ENCODE measurements around the gene HOXC11. TPM values are rescaled to one million over a fixed set of nuclear protein-coding genes. Genes with fewer than 3 reads are reported as not detected.

HOXC11 gene
- total RNA-seq, 4 donors from 2014 or later = 3.1 to 3.7 (median 3.5) TPM

DNA sequence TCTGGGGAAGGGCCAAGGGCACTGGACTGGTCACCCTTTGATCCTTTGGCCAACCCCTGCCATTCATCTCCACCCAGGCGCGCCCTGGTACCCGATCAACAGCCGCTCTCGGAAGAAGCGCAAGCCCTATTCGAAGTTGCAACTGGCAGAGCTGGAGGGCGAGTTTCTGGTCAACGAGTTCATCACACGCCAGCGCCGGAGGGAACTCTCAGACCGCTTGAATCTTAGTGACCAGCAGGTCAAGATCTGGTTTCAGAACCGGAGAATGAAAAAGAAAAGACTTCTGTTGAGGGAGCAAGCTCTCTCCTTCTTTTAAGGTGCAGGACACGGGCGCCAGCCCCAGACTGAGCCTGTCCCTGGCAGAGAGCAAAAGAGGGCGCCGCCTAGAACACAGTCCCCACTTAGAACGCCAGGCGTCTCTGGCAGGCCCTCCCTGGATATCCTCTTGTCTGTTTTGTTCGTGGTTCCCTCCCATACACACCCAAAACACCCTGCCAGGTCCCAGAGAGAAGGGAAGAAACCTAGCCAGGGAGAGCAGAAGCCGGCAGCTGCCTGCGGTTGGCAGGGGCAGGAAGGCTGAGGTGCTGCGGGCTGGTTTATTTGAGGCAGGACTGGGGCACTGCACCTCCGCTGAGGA, 16.6 kb upstream of the HOXC11 start:
- DNase-seq (ENCODE audit: low spot score in 2 of 2) = no peak
- Histone ChIP-seq H3K4me3 (peak overlapping the region; percentile 48), H3K36me3 (no peaks in the 10 kb centered on the region), H3K27ac (peak overlapping the region; percentile 35), H3K27me3 (peaks cover 99% of the 10 kb centered on the region), H3K4me1 (peaks cover 50% of the 10 kb centered on the region), H3K9me3 (no peaks in the 10 kb centered on the region)
- TF ChIP-seq POLR2AphosphoS5 (IDR thresholded peaks at IDR 0.05) = no peak
- TF ChIP-seq, protein P1, sequence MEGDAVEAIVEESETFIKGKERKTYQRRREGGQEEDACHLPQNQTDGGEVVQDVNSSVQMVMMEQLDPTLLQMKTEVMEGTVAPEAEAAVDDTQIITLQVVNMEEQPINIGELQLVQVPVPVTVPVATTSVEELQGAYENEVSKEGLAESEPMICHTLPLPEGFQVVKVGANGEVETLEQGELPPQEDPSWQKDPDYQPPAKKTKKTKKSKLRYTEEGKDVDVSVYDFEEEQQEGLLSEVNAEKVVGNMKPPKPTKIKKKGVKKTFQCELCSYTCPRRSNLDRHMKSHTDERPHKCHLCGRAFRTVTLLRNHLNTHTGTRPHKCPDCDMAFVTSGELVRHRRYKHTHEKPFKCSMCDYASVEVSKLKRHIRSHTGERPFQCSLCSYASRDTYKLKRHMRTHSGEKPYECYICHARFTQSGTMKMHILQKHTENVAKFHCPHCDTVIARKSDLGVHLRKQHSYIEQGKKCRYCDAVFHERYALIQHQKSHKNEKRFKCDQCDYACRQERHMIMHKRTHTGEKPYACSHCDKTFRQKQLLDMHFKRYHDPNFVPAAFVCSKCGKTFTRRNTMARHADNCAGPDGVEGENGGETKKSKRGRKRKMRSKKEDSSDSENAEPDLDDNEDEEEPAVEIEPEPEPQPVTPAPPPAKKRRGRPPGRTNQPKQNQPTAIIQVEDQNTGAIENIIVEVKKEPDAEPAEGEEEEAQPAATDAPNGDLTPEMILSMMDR (IDR thresholded peaks at IDR 0.05) = no peak
- no peak for TF ChIP-seq EP300 (IDR thresholded peaks at IDR 0.05)
- no peak for TF ChIP-seq POLR2A (IDR thresholded peaks at IDR 0.05)
- WGBS = 16% methylated on average over 22 of the region's 25 CpGs

DNA sequence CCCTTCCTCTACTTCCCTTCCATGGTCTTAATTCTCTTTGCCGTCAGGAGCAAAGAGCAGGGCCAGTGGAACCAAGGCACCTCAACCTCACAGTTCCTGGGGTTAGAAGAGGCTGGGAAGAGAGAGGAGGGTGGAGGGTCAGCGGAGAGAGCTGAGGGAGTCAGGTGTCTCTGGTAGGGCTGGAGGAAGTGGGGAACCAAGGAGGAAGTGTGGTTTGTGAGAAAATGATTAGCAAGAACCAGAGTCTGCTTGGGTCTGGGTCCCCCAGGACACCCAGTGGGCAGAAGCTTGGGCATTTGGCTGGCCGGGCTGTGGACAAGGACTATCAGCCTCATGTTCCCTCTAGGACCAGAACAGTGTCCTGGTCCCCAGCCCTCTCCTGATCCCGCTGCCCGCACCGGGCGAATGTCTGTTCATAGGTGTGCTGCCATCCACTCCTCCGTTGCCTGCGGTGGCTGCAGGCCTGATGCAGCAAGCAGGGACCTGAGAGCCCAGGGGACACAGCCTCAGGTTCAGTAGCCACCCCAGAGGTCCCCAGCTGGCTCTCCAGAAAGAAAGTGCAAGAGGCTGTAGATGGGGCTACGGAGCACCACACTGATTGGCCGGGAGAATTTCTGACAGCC, 15.9 kb upstream of the HOXC11 start:
- no peak for DNase-seq (ENCODE audit: low spot score in 2 of 2)
- WGBS = 58% methylated on average over 7 of the region's 11 CpGs
- Histone ChIP-seq H3K27me3 (peaks cover 99% of the 10 kb centered on the region), H3K27ac (peak overlapping the region; percentile 28), H3K9me3 (no peaks in the 10 kb centered on the region), H3K36me3 (no peaks in the 10 kb centered on the region), H3K4me3 (peak overlapping the region; percentile 48), H3K4me1 (peaks cover 43% of the 10 kb centered on the region)
- TF ChIP-seq POLR2AphosphoS5 (IDR thresholded peaks at IDR 0.05) = no peak
- TF ChIP-seq EP300 (IDR thresholded peaks at IDR 0.05) = no peak

DNA sequence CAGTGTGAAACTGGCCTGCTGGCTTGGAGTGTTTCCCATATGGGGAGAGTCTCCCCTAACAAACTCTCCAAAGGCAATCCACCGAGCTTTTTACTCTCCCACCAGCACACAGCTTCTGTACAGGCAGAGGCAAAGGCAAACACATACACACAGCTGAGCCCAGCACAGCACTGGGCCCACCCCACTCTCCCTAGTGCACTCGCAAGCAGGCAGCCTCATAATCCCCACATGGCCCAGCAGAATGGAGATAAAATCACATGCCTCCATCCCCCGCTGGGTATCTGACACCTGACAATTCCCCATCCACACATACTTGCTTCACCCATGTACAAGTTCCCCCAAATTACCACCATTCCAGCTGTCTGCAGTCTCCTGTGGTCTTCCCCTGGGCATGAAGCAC, 14.8 kb upstream of the HOXC11 start:
- TF ChIP-seq, protein P1 (IDR thresholded peaks at IDR 0.05) = no peak
- no peak for TF ChIP-seq POLR2AphosphoS5 (IDR thresholded peaks at IDR 0.05)
- no peak for TF ChIP-seq EP300 (IDR thresholded peaks at IDR 0.05)
- TF ChIP-seq POLR2A (IDR thresholded peaks at IDR 0.05) = no peak
- 61% methylated on average over 3 of the region's 3 CpGs for WGBS
- no peak for DNase-seq (ENCODE audit: low spot score in 2 of 2)
- H3K9me3 ChIP-seq = no peaks in the 10 kb centered on the region
- H3K27me3 ChIP-seq = peaks cover 99% of the 10 kb centered on the region
- no peaks in the 10 kb centered on the region for H3K36me3 ChIP-seq
- H3K27ac ChIP-seq = no peak overlapping the region
- no peak overlapping the region for H3K4me3 ChIP-seq
- peaks cover 34% of the 10 kb centered on the region for H3K4me1 ChIP-seq

DNA sequence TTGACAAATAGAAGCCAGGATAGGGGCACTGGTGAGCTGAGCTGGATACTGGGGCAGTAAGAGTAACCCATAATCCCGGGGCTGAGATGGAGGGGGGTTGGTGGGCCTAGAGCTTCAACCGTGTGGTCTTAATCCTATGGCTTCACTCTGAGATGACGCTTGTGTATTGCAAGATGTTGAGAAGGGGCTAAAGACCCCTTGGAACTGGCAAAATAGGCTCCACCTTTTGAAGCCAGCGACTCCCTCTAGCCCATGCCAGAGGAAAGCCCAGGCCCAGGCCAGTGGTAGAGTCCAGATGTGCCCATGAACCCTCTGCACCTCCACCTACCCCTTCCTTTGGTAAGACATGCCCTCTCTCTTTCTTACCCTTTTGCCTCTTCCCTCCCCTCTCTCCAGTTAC, 13.6 kb upstream of the HOXC11 start:
- no peak overlapping the region for H3K27ac ChIP-seq
- peaks cover 98% of the 10 kb centered on the region for H3K27me3 ChIP-seq
- no peak for TF ChIP-seq EP300 (IDR thresholded peaks at IDR 0.05)
- TF ChIP-seq, protein P1 (IDR thresholded peaks at IDR 0.05) = no peak
- TF ChIP-seq POLR2A (IDR thresholded peaks at IDR 0.05) = no peak
- TF ChIP-seq POLR2AphosphoS5 (IDR thresholded peaks at IDR 0.05) = no peak
- no peaks in the 10 kb centered on the region for H3K36me3 ChIP-seq
- no peak for DNase-seq (ENCODE audit: low spot score in 2 of 2)
- WGBS = 72% methylated on average over 4 of the region's 4 CpGs
- peaks cover 36% of the 10 kb centered on the region for H3K4me1 ChIP-seq
- no peaks in the 10 kb centered on the region for H3K9me3 ChIP-seq
- H3K4me3 ChIP-seq = no peak overlapping the region

DNA sequence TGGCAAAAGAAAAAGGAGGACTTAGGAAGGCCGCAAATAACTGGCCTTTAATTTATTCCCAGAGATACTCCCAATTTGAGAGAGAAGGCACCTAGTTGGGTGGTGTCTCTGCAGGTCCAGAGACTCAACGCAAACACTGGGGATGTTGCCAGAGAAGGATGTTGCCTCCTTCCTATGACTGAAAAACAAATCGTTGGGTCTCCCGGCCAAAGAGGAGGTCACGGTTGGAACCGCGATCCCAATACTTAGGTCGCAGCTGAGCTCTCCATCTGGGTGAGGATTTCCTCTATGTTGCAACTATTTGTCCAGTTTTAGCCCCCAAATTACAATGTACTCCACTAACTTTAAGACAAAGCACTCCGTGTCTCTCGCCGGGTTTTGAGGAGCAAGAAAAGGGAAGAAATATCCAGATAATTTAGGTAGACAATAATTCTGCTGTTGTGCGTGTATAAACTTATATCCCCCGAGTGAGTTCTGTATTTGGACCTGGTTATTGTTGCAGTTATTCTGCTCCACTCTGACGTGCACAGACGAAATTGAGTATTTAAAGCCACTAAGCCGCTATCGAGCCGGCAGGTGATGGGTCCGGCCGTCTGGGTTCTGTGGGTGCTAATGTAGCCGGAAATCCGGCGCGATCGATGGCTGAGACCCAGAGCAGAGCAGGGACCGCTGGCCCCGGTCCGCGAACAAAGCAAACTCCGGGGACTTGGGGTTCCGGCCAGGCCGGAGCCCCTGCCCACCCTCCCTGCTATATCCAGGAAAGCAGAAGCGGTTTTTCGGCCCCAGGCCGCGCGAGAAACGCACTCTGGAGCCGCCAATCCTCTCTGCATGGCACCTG, 12.5 kb upstream of the HOXC11 start:
- no peak for DNase-seq (ENCODE audit: low spot score in 2 of 2)
- Histone ChIP-seq H3K27me3 (peaks cover 97% of the 10 kb centered on the region), H3K4me1 (peaks cover 25% of the 10 kb centered on the region), H3K27ac (no peak overlapping the region), H3K9me3 (no peaks in the 10 kb centered on the region), H3K4me3 (no peak overlapping the region), H3K36me3 (no peaks in the 10 kb centered on the region)
- 55% methylated on average over 39 of the region's 39 CpGs for WGBS
- TF ChIP-seq POLR2AphosphoS5 (IDR thresholded peaks at IDR 0.05) (no peak), EP300 (IDR thresholded peaks at IDR 0.05) (no peak), POLR2A (IDR thresholded peaks at IDR 0.05) (no peak)
- TF ChIP-seq, protein P1 (IDR thresholded peaks at IDR 0.05) = no peak
